ENCODE results near the gene PCDHB3.

Gene PCDHB3

GRCh38 chr5:141077826-141078225, 22.4 kb upstream of the PCDHB3 start:
- no peaks in the 10 kb centered on the region for H3K36me3 ChIP-seq (replicated peaks; ENCODE audit: insufficient read depth, low read length)
- TF ChIP-seq CTCF (IDR thresholded peaks at IDR 0.05; ENCODE audit: low read length) = no peak
- TF ChIP-seq EZH2phosphoT487 (IDR thresholded peaks at IDR 0.05; ENCODE audit: low read length) = no peak
- TF ChIP-seq EZH2 (optimal IDR thresholded peaks at IDR 0.05; ENCODE audit: low read depth, low read length) = no peak
- no peak overlapping the region for H2AFZ ChIP-seq (ENCODE audit: low read length)
- no peaks in the 10 kb centered on the region for H3K27me3 ChIP-seq (replicated peaks; ENCODE audit: insufficient read depth, low read length)
- no peak overlapping the region for H3K27ac ChIP-seq (ENCODE audit: low read length)
- no peaks in the 10 kb centered on the region for H3K4me1 ChIP-seq (ENCODE audit: low read length)
- DNase-seq = no peak
- no peaks in the 10 kb centered on the region for H3F3A ChIP-seq (ENCODE audit: insufficient read depth, low read length)
- H3K4me2 ChIP-seq (ENCODE audit: low read depth, low read length) = no peak overlapping the region
- no peak overlapping the region for H3K9ac ChIP-seq (ENCODE audit: low read length)
- no peaks in the 10 kb centered on the region for H3K9me2 ChIP-seq (replicated peaks; ENCODE audit: insufficient read depth, low read length)
- no peaks in the 10 kb centered on the region for H4K20me1 ChIP-seq (ENCODE audit: insufficient read depth, low read length)
- H3K4me3 ChIP-seq (ENCODE audit: low read length) = no peak overlapping the region
- H3K79me2 ChIP-seq (ENCODE audit: low read length) = no peaks in the 10 kb centered on the region
- H3K9me3 ChIP-seq (replicated peaks; ENCODE audit: insufficient read depth, low read length) = no peaks in the 10 kb centered on the region

GRCh38 chr5:141082228-141082627, 18.0 kb upstream of the PCDHB3 start:
- no peak for DNase-seq
- no peaks in the 10 kb centered on the region for H3K9me2 ChIP-seq (replicated peaks; ENCODE audit: insufficient read depth, low read length)

GRCh38 chr5:141084487-141084989, 15.7 kb upstream of the PCDHB3 start:
- DNase-seq = peak; percentile 81
- H4K20me1 ChIP-seq (ENCODE audit: insufficient read depth, low read length) = no peaks in the 10 kb centered on the region
- peak overlapping the region; percentile 64 for H3K4me3 ChIP-seq (ENCODE audit: low read length)
- peaks cover 4% of the 10 kb centered on the region; the same call in 1 of the 2 replicates for H3K4me1 ChIP-seq (ENCODE audit: low read length)
- H3K4me2 ChIP-seq (ENCODE audit: low read depth, low read length) = peak overlapping the region; percentile 50; the same call in 1 of the 2 replicates
- no peak overlapping the region for H3K27ac ChIP-seq (ENCODE audit: low read length)
- TF ChIP-seq CTCF (IDR thresholded peaks at IDR 0.05; ENCODE audit: low read length) (peak; percentile 89), EZH2phosphoT487 (IDR thresholded peaks at IDR 0.05; ENCODE audit: low read length) (no peak)
- no peaks in the 10 kb centered on the region for H3K9me3 ChIP-seq (replicated peaks; ENCODE audit: insufficient read depth, low read length)
- H3K27me3 ChIP-seq (replicated peaks; ENCODE audit: insufficient read depth, low read length) = no peaks in the 10 kb centered on the region
- H3K9ac ChIP-seq (ENCODE audit: low read length) = peak overlapping the region; percentile 61
- no peaks in the 10 kb centered on the region for H3K9me2 ChIP-seq (replicated peaks; ENCODE audit: insufficient read depth, low read length)
- no peaks in the 10 kb centered on the region for H3K79me2 ChIP-seq (ENCODE audit: low read length)
- H3K36me3 ChIP-seq (replicated peaks; ENCODE audit: insufficient read depth, low read length) = no peaks in the 10 kb centered on the region
- peak overlapping the region; percentile 83 for H2AFZ ChIP-seq (ENCODE audit: low read length)
- no peaks in the 10 kb centered on the region for H3F3A ChIP-seq (ENCODE audit: insufficient read depth, low read length)

More at GRCh38 chr5:141082228-141082627, 18.0 kb upstream of the PCDHB3 start:
- H3K4me2 ChIP-seq (ENCODE audit: low read depth, low read length) = peak overlapping the region; percentile 27; the same call in 1 of the 2 replicates
- no peaks in the 10 kb centered on the region for H3F3A ChIP-seq (ENCODE audit: insufficient read depth, low read length)
- H3K4me1 ChIP-seq (ENCODE audit: low read length) = peaks cover 4% of the 10 kb centered on the region; the same call in 1 of the 2 replicates
- H3K79me2 ChIP-seq (ENCODE audit: low read length) = no peaks in the 10 kb centered on the region
- no peaks in the 10 kb centered on the region for H3K27me3 ChIP-seq (replicated peaks; ENCODE audit: insufficient read depth, low read length)
- H3K9ac ChIP-seq (ENCODE audit: low read length) = no peak overlapping the region
- peak overlapping the region; percentile 43 for H2AFZ ChIP-seq (ENCODE audit: low read length)
- H4K20me1 ChIP-seq (ENCODE audit: insufficient read depth, low read length) = no peaks in the 10 kb centered on the region
- TF ChIP-seq EZH2phosphoT487 (IDR thresholded peaks at IDR 0.05; ENCODE audit: low read length) (no peak), CTCF (IDR thresholded peaks at IDR 0.05; ENCODE audit: low read length) (no peak), EZH2 (optimal IDR thresholded peaks at IDR 0.05; ENCODE audit: low read depth, low read length) (no peak)
- H3K4me3 ChIP-seq (ENCODE audit: low read length) = no peak overlapping the region
- H3K9me3 ChIP-seq (replicated peaks; ENCODE audit: insufficient read depth, low read length) = no peaks in the 10 kb centered on the region
- H3K27ac ChIP-seq (ENCODE audit: low read length) = no peak overlapping the region
- no peaks in the 10 kb centered on the region for H3K36me3 ChIP-seq (replicated peaks; ENCODE audit: insufficient read depth, low read length)

Data from MM.1S (cell line).